ENCODE results near the gene ATXN1.
A peak's percentile ranks its signal among the peaks of the same experiment; 100 is the strongest.
"Not testable (repeated sequence)": the region's sequence is repeated elsewhere in the genome, so short reads cannot be mapped to it uniquely, and the experiment has no call there.

ATXN1 gene

GRCh38 chr6:16543521-16543920, 217.7 kb downstream of the ATXN1 start:
- TF ChIP-seq CTCF (IDR thresholded peaks at IDR 0.05): no peak
- Mint-ChIP-seq H3K27ac (peak overlapping the region; percentile 96), H3K27me3 (ENCODE audit: low read depth, poor library complexity) (peaks cover 5% of the 10 kb centered on the region), H3K36me3 (ENCODE audit: low read depth) (no peaks in the 10 kb centered on the region), H3K4me3 (no peak overlapping the region), H3K4me1 (peaks cover 46% of the 10 kb centered on the region), H3K9me3 (no peaks in the 10 kb centered on the region)
- DNase-seq: no peak

- no peak for TF ChIP-seq CTCF (IDR thresholded peaks at IDR 0.05)
- H3K27me3 Mint-ChIP-seq (ENCODE audit: low read depth, poor library complexity): peaks cover 5% of the 10 kb centered on the region
- peaks cover 3% of the 10 kb centered on the region for H3K9me3 Mint-ChIP-seq
- H3K4me1 Mint-ChIP-seq: peaks cover 46% of the 10 kb centered on the region
- no peak overlapping the region for H3K27ac Mint-ChIP-seq
- H3K36me3 Mint-ChIP-seq (ENCODE audit: low read depth): no peaks in the 10 kb centered on the region
- H3K4me3 Mint-ChIP-seq: no peak overlapping the region
- no peak for DNase-seq
Observed at GRCh38 chr6:16542070-16542469, 219.2 kb downstream of the ATXN1 start.

- Mint-ChIP-seq H3K27me3 (ENCODE audit: low read depth, poor library complexity) (peaks cover 5% of the 10 kb centered on the region), H3K9me3 (peaks cover 4% of the 10 kb centered on the region), H3K36me3 (ENCODE audit: low read depth) (no peaks in the 10 kb centered on the region), H3K4me3 (no peak overlapping the region), H3K27ac (peak overlapping the region; percentile 36), H3K4me1 (peaks cover 46% of the 10 kb centered on the region)
- TF ChIP-seq CTCF (IDR thresholded peaks at IDR 0.05): no peak
- no peak for DNase-seq
Observed at GRCh38 chr6:16540804-16541752, 220.2 kb downstream of the ATXN1 start.

- peaks cover 46% of the 10 kb centered on the region for H3K4me1 Mint-ChIP-seq
- DNase-seq; H3K4me3 Mint-ChIP-seq; H3K27ac Mint-ChIP-seq; H3K27me3 Mint-ChIP-seq (ENCODE audit: low read depth, poor library complexity); H3K36me3 Mint-ChIP-seq (ENCODE audit: low read depth); H3K9me3 Mint-ChIP-seq: not testable (repeated sequence)
Observed at GRCh38 chr6:16540383-16540782, 220.9 kb downstream of the ATXN1 start.

- Mint-ChIP-seq H3K9me3 (peaks cover 4% of the 10 kb centered on the region), H3K36me3 (ENCODE audit: low read depth) (no peaks in the 10 kb centered on the region), H3K4me3 (no peak overlapping the region), H3K4me1 (peaks cover 46% of the 10 kb centered on the region), H3K27me3 (ENCODE audit: low read depth, poor library complexity) (peaks cover under 1% of the 10 kb centered on the region), H3K27ac (peak overlapping the region; percentile 44)
- DNase-seq: no peak
- TF ChIP-seq CTCF (IDR thresholded peaks at IDR 0.05): no peak
Observed at GRCh38 chr6:16539086-16539931, 222.0 kb downstream of the ATXN1 start.

- no peak for TF ChIP-seq CTCF (IDR thresholded peaks at IDR 0.05)
- H3K27ac Mint-ChIP-seq: no peak overlapping the region
- H3K9me3 Mint-ChIP-seq: peaks cover 4% of the 10 kb centered on the region
- no peak overlapping the region for H3K4me3 Mint-ChIP-seq
- peaks cover 36% of the 10 kb centered on the region for H3K4me1 Mint-ChIP-seq
- no peaks in the 10 kb centered on the region for H3K36me3 Mint-ChIP-seq (ENCODE audit: low read depth)
- DNase-seq: no peak
- no peaks in the 10 kb centered on the region for H3K27me3 Mint-ChIP-seq (ENCODE audit: low read depth, poor library complexity)
Observed at GRCh38 chr6:16535564-16535963, 225.7 kb downstream of the ATXN1 start.
